CD4-positive, alpha-beta T cell treated with Interleukin-10 for 1 hour (primary cell): ENCODE data around the gene SPEM3.
"Not testable (repeated sequence)": the region's sequence is repeated elsewhere in the genome, so short reads cannot be mapped to it uniquely, and the experiment has no call there.

Experiments
- DNase-seq: peaks from one replicate; pipeline ENCODE4 v3.0.0-alpha.2; 2020

The SPEM3 gene

GRCh38 chr17:7475764-7476422 lies 47.2 kb downstream of the SPEM3 start:
- no peak for DNase-seq

DNA sequence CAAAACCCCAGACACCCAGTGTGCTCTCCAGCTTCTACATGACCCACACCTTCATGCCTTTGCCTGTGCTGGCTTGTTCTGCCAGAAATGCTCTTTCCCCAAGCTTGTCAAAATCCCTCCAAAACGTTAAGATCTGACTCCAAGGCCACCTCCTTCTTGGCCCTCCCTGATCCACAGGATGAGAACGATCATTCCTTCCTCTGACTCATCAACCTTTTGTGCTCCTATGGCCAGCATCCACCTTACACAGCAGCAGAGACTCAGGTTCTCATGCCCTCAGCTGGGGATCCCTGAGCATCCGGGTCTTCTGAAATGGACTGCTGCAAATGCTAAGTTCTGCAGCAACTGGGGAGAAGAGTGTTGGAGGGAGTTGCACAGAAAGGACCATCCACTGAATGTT lies 47.8 kb downstream of the SPEM3 start:
- DNase-seq: no peak

GRCh38 chr17:7476951-7477350 lies 48.3 kb downstream of the SPEM3 start:
- DNase-seq: no peak

- no peak for DNase-seq
Measured at GRCh38 chr17:7477392-7478275, 49.0 kb downstream of the SPEM3 start.

DNA sequence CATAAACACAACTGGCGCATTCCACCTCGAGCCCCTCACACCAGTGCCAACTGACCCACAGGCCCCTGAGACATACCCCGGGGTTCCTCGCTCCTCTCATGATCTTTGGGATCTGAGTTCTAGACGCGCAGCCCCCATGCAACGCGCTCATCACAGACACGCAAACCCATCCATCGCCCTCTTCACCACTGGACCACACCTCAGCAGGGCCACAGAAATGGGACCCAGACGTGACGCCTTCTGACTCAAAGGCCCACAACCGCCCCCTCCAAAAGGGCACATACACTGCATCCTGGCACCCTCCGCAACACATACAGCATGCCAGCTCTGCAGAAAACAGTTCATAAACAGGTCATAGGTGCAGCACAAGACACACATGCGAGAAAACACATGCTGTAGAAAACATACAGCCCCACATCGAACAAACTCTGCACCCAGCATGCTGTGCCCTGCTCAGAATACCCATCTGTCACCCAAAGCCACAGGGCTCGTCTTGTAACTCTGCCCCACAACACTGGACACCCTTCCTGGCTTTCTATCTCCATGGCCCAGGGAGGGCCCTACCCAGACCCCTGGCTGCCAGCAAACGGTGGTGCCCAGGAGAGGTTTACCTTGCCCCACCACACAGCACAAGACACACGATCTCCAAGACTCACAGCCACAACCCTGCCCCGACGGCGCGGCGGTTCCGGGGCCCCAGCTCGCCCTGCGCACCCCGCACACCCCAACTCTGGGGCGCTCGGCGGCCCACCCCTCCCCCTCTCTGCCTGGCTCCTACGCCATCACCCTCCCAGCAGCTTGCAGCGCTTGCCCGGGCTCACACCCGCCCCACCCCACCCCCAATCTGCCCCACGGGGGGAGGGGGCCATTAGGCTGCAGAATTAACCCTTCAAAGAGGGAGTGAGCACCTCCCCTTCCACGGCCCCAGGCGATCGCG lies 49.9 kb downstream of the SPEM3 start:
- peak; percentile 84 for DNase-seq

DNA sequence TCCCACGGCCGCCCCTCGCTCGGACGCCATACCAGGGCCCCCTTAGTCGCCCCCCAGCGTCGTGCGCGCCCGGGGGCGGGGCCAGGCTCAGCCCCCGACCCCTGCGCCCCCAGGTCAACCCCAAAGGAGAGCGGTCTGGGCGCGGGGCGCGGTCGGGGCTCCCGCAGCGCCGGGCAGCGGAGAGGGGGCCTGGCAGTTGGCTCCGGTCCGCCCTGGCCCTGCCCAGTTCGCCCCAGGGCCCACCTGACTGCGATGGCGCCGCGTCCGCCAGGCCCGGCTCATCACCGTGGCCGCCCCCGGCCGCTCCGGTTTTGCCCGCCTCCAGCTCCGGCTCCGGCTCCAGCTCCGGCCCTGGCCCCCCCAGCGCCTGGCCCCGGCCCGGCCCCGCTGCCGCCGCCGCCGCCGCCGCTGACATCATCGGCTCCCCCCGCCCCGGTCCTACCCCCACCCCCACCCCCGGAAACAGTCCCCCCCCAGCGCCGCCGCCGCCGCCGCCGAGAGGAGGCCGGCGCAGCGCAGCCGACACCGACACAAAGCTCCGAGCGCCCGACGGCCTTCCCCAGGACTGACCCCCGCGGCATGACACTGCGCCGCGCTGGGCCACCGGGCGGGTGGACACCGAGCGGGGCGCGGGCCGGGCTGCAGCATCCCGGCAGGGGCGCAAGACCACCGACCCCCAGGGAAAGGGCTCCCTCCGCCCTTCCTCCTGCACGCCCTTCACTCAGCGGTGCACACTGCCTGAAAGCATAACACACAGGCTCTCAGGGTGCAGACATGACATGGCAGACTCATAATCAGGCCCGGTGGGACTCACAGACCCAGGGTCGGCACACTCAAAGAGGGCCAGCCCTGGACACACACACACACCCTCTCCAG lies 50.8 kb downstream of the SPEM3 start, which contains the start of gene ZBTB4:
Gene ZBTB4 (minus strand): TSS at position 419 of the 876 bp plus-strand sequence. CDS start 12,830 bp downstream, outside the sequence.
- peak; percentile 80 for DNase-seq

- DNase-seq: no peak
Measured at GRCh38 chr17:7480089-7480384, 51.4 kb downstream of the SPEM3 start.

- DNase-seq: not testable (repeated sequence)
Measured at GRCh38 chr17:7481275-7481674, 52.6 kb downstream of the SPEM3 start, which contains the start of gene SLC35G6. SLC35G6 (plus strand) TSS chr17:7481446; CDS start chr17:7481517, 71 bp downstream.

GRCh38 chr17:7481842-7482741 lies 53.4 kb downstream of the SPEM3 start:
- DNase-seq: not testable (repeated sequence)
